SK-N-SH (cell line): ENCODE measurements around the gene IGF2BP2. TPM values are rescaled to one million over a fixed set of nuclear protein-coding genes. Genes with fewer than 3 reads are reported as not detected.

Experiments
- CTCF ChIA-PET: fragments of 300-600, 350-600 bp; formaldehyde crosslinking; extraction: SDS; loops from one replicate; lab custom pipeline; 2021; lab: Yijun Ruan, JAX
- POLR2A ChIA-PET: fragments of 350-600 bp; sonication (Branson Sonifier 250); formaldehyde crosslinking; extraction: SDS; loops from one replicate; lab custom pipeline; 2020; ENCODE audit warnings: antibody characterized with exemption, inconsistent platforms; lab: Yijun Ruan, JAX
- DNase-seq: peaks from one replicate; pipeline ENCODE4 v3.0.0; 2012
- H2AFZ ChIP-seq: fragments of 200-600 bp; sonication (generic); 2 replicates; pipeline ENCODE4 v1.8.1; 2016; ENCODE audit warnings: antibody characterized with exemption, mild to moderate bottlenecking, low read depth
- H3F3A ChIP-seq: fragments of 200-600 bp; sonication (generic); replicated peaks from 2 replicates; pipeline ENCODE3; 2016; ENCODE audit warnings: antibody characterized with exemption, mild to moderate bottlenecking; ENCODE audit not compliant: insufficient read depth
- H3K27ac ChIP-seq, 2 experiments: fragments of 200-500 bp in 1 of 2; fragments of 200-600 bp in 1 of 2; sonication (Bioruptor generic) in 1 of 2; sonication (generic), shearing (Covaris generic) in 1 of 2; 2 replicates each; pipeline versions ENCODE4 v1.5.1 to v1.6.1; 2014 to 2016; ENCODE audit warnings: low read depth in 2 of 2, inconsistent platforms in 1 of 2, low read length in 1 of 2, mild to moderate bottlenecking in 1 of 2, mixed read lengths in 1 of 2
- H3K27me3 ChIP-seq: fragments of 200-600 bp; sonication (generic), shearing (Covaris generic); 2 replicates; pipeline ENCODE4 v1.6.1; 2016; ENCODE audit warnings: mixed run types; ENCODE audit not compliant: insufficient read depth
- H3K36me3 ChIP-seq, 2 experiments: fragments of 200-500 bp in 1 of 2; fragments of 200-600 bp in 1 of 2; sonication (Bioruptor generic) in 1 of 2; sonication (generic) in 1 of 2; replicated peaks in 1 of 2; 2 replicates each; pipeline versions ENCODE3 to v1.5.1; 2014 to 2016; ENCODE audit warnings: low read length in 1 of 2, mild to moderate bottlenecking in 1 of 2; ENCODE audit not compliant: insufficient read depth in 2 of 2, control insufficient read depth in 1 of 2
- H3K4me1 ChIP-seq, 2 experiments: fragments of 200-500 bp in 1 of 2; fragments of 200-600 bp in 1 of 2; sonication (Bioruptor generic) in 1 of 2; sonication (generic), shearing (Covaris generic) in 1 of 2; 2 replicates each; pipeline versions ENCODE4 v1.5.1 to v1.6.1; 2014 to 2016; ENCODE audit warnings: low read depth in 1 of 2, low read length in 1 of 2, mixed run types in 1 of 2; ENCODE audit not compliant: insufficient read depth in 2 of 2, control insufficient read depth in 1 of 2
- H3K4me2 ChIP-seq: fragments of 200-600 bp; sonication (generic), shearing (Covaris generic); 2 replicates; pipeline ENCODE4 v1.6.1; 2017; ENCODE audit warnings: mixed run types
- H3K4me3 ChIP-seq, 2 experiments: fragments of 200-500 bp in 1 of 2; fragments of 200-600 bp in 1 of 2; sonication (Bioruptor generic) in 1 of 2; sonication (generic), shearing (Covaris generic) in 1 of 2; 2 replicates each; pipeline versions ENCODE4 v1.5.1 to v1.8.1; 2014 to 2016; ENCODE audit warnings: low read depth in 2 of 2, inconsistent platforms in 1 of 2, low read length in 1 of 2, mild to moderate bottlenecking in 1 of 2, mixed read lengths in 1 of 2, moderate library complexity in 1 of 2
- H3K79me2 ChIP-seq: fragments of 200-600 bp; sonication (generic); 2 replicates; pipeline ENCODE4 v1.8.1; 2017; ENCODE audit warnings: mild to moderate bottlenecking; ENCODE audit not compliant: insufficient read depth
- H3K9ac ChIP-seq: fragments of 200-600 bp; sonication (generic); 2 replicates; pipeline ENCODE4 v1.6.1; 2017; ENCODE audit warnings: mixed run types
- H3K9me2 ChIP-seq: fragments of 200-600 bp; sonication (generic); 2 replicates; pipeline ENCODE4 v1.6.1; 2017; ENCODE audit warnings: mixed run types
- H3K9me3 ChIP-seq: fragments of 200-600 bp; sonication (generic); 2 replicates; pipeline ENCODE4 v1.6.1; 2017; ENCODE audit warnings: mixed run types, mild to moderate bottlenecking, moderate library complexity
- H4K20me1 ChIP-seq: fragments of 200-600 bp; sonication (generic); 2 replicates; pipeline ENCODE4 v1.6.1; 2017; ENCODE audit warnings: mild to moderate bottlenecking, mixed run types; ENCODE audit not compliant: insufficient read depth
- FOSL2 ChIP-seq: IDR thresholded peaks from 2 replicates; pipeline ENCODE4 v1.4.0; 2012; ENCODE audit warnings: low read depth, mild to moderate bottlenecking, moderate library complexity, borderline replicate concordance
- MEF2A ChIP-seq: IDR thresholded peaks from 2 replicates; pipeline ENCODE4 v1.4.0; 2012; ENCODE audit warnings: low read depth, borderline replicate concordance
- MXI1 ChIP-seq: IDR thresholded peaks from 2 replicates; pipeline ENCODE4 v1.6.1; 2012; ENCODE audit warnings: mild to moderate bottlenecking, low read depth, low read length, improper control_type of control experiment
- NFIC ChIP-seq: IDR thresholded peaks from 2 replicates; pipeline ENCODE4 v1.4.0; 2012; ENCODE audit warnings: borderline replicate concordance
- RAD21 ChIP-seq: IDR thresholded peaks from 2 replicates; pipeline ENCODE4 v1.6.1; 2012; ENCODE audit warnings: mild to moderate bottlenecking, low read length
- RCOR1 ChIP-seq: fragments of 150-350 bp; IDR thresholded peaks from 2 replicates; pipeline ENCODE4 v1.6.1; 2017; ENCODE audit warnings: antibody characterized with exemption, low read length
- RXRA ChIP-seq: IDR thresholded peaks from 2 replicates; pipeline ENCODE4 v1.4.0; 2012; ENCODE audit warnings: low read depth, mild to moderate bottlenecking, borderline replicate concordance
- SIN3A ChIP-seq: IDR thresholded peaks from 2 replicates; pipeline ENCODE4 v1.6.1; 2012; ENCODE audit warnings: low read depth, mild to moderate bottlenecking, low read length, moderate library complexity, borderline replicate concordance
- YY1 ChIP-seq: IDR thresholded peaks from 2 replicates; pipeline ENCODE4 v1.4.0; 2012; ENCODE audit warnings: low read depth, mild to moderate bottlenecking
- WGBS: methylation state at CpG from one replicate; pipeline ENCODE4 v1.1.6; 2017; ENCODE audit warnings: low lambda C conversion rate; 5-methylcytosine and 5-hydroxymethylcytosine counted together
- polyA plus RNA-seq, 3 experiments: library from polyadenylated mRNA; depleted of rRNA; stranded (reverse); fragments of >200 nt; gene quantifications; 2 replicates each; pipeline ENCODE4 v1.2.3, GENCODE V29; 2012
- TF ChIP-seq, protein P1 (sequence below): IDR thresholded peaks from 2 replicates; pipeline ENCODE4 v1.4.0; 2012; ENCODE audit warnings: low read depth, borderline replicate concordance
- TF ChIP-seq, protein P2 (sequence below): IDR thresholded peaks from 2 replicates; pipeline ENCODE4 v1.4.0; 2012; ENCODE audit warnings: low read depth, borderline replicate concordance
- TF ChIP-seq, protein P3 (sequence below): fragments of 150-350 bp; IDR thresholded peaks from 2 replicates; pipeline ENCODE4 v1.6.1; 2017; ENCODE audit warnings: antibody characterized with exemption, low read length, low read depth, borderline replicate concordance
- TF ChIP-seq, protein P4 (sequence below): fragments of 200-600 bp; sonication (generic); IDR thresholded peaks from 2 replicates; pipeline ENCODE4 v1.6.1; 2017; ENCODE audit warnings: antibody characterized with exemption, mild to moderate bottlenecking, moderate library complexity
- TF ChIP-seq, protein P5 (sequence below): IDR thresholded peaks from 2 replicates; pipeline ENCODE4 v1.6.1; 2012; ENCODE audit warnings: mild to moderate bottlenecking, low read depth, low read length, moderate library complexity

Gene IGF2BP2
- polyA plus RNA-seq, 1 of the 3 experiments (the other 2 are of a cell fraction) = 5.4 TPM

DNA sequence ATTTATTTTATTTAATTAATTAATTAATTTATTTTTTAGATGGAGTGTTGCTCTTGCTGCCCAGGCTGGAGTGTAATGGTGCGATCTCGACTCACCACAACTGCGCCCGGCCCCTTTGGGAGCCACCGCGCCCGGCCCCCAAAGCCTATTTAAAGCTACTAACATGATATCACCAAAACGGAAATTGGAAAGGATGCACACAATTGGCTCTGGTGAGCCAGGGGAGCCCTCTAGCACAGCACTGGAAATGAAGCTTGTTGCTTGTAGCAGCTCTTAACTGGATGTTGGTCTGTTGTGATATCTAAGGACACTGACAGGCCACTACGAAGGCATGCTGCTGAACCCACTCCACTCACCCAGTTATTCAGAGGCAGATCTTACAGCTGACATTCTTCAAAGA is 104.5 kb downstream of the IGF2BP2 start:
- CTCF ChIA-PET = interaction anchor here (1.2 to 2.0 kb wide), 3 partner anchors 12 to 60 kb away, joined by 3 to 7 read pairs (median 6); no protein-coding TSS in a partner anchor
- H3K27ac ChIP-seq = no peak overlapping the region
- H4K20me1 ChIP-seq = no peaks in the 10 kb centered on the region; the same call in 1 of the 2 replicates

More for the DNA sequence above, 104.5 kb downstream of the IGF2BP2 start:
- H3K4me2 ChIP-seq = no peak overlapping the region
- 92% methylated on average over 9 of the region's 9 CpGs for WGBS
- peaks cover 16% of the 10 kb centered on the region for H3F3A ChIP-seq
- no peak overlapping the region for H3K4me3 ChIP-seq
- H2AFZ ChIP-seq = no peak overlapping the region
- H3K9me2 ChIP-seq = no peaks in the 10 kb centered on the region
- H3K9ac ChIP-seq = no peak overlapping the region
- H3K4me1 ChIP-seq = peaks cover 9 to 30% of the 10 kb centered on the region in 2 experiments; a peak in 3 of 4 replicates
- H3K79me2 ChIP-seq = peaks cover 98% of the 10 kb centered on the region
- no peaks in the 10 kb centered on the region for H3K27me3 ChIP-seq
- no peak for DNase-seq
- peaks cover 0 to 5% of the 10 kb centered on the region in 2 experiments for H3K36me3 ChIP-seq
- TF ChIP-seq, protein P1, sequence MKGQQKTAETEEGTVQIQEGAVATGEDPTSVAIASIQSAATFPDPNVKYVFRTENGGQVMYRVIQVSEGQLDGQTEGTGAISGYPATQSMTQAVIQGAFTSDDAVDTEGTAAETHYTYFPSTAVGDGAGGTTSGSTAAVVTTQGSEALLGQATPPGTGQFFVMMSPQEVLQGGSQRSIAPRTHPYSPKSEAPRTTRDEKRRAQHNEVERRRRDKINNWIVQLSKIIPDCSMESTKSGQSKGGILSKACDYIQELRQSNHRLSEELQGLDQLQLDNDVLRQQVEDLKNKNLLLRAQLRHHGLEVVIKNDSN = no peak
- TF ChIP-seq FOSL2 (no peak), RXRA (no peak), RAD21 (no peak), MEF2A (no peak), YY1 (no peak), NFIC (no peak), SIN3A (no peak), MXI1 (no peak), RCOR1 (no peak)
- TF ChIP-seq, protein P2, sequence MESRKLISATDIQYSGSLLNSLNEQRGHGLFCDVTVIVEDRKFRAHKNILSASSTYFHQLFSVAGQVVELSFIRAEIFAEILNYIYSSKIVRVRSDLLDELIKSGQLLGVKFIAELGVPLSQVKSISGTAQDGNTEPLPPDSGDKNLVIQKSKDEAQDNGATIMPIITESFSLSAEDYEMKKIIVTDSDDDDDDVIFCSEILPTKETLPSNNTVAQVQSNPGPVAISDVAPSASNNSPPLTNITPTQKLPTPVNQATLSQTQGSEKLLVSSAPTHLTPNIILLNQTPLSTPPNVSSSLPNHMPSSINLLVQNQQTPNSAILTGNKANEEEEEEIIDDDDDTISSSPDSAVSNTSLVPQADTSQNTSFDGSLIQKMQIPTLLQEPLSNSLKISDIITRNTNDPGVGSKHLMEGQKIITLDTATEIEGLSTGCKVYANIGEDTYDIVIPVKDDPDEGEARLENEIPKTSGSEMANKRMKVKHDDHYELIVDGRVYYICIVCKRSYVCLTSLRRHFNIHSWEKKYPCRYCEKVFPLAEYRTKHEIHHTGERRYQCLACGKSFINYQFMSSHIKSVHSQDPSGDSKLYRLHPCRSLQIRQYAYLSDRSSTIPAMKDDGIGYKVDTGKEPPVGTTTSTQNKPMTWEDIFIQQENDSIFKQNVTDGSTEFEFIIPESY = no peak
- TF ChIP-seq, protein P3, sequence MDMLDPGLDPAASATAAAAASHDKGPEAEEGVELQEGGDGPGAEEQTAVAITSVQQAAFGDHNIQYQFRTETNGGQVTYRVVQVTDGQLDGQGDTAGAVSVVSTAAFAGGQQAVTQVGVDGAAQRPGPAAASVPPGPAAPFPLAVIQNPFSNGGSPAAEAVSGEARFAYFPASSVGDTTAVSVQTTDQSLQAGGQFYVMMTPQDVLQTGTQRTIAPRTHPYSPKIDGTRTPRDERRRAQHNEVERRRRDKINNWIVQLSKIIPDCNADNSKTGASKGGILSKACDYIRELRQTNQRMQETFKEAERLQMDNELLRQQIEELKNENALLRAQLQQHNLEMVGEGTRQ = no peak
- TF ChIP-seq, protein P4, sequence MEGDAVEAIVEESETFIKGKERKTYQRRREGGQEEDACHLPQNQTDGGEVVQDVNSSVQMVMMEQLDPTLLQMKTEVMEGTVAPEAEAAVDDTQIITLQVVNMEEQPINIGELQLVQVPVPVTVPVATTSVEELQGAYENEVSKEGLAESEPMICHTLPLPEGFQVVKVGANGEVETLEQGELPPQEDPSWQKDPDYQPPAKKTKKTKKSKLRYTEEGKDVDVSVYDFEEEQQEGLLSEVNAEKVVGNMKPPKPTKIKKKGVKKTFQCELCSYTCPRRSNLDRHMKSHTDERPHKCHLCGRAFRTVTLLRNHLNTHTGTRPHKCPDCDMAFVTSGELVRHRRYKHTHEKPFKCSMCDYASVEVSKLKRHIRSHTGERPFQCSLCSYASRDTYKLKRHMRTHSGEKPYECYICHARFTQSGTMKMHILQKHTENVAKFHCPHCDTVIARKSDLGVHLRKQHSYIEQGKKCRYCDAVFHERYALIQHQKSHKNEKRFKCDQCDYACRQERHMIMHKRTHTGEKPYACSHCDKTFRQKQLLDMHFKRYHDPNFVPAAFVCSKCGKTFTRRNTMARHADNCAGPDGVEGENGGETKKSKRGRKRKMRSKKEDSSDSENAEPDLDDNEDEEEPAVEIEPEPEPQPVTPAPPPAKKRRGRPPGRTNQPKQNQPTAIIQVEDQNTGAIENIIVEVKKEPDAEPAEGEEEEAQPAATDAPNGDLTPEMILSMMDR = no peak
- TF ChIP-seq, protein P5, sequence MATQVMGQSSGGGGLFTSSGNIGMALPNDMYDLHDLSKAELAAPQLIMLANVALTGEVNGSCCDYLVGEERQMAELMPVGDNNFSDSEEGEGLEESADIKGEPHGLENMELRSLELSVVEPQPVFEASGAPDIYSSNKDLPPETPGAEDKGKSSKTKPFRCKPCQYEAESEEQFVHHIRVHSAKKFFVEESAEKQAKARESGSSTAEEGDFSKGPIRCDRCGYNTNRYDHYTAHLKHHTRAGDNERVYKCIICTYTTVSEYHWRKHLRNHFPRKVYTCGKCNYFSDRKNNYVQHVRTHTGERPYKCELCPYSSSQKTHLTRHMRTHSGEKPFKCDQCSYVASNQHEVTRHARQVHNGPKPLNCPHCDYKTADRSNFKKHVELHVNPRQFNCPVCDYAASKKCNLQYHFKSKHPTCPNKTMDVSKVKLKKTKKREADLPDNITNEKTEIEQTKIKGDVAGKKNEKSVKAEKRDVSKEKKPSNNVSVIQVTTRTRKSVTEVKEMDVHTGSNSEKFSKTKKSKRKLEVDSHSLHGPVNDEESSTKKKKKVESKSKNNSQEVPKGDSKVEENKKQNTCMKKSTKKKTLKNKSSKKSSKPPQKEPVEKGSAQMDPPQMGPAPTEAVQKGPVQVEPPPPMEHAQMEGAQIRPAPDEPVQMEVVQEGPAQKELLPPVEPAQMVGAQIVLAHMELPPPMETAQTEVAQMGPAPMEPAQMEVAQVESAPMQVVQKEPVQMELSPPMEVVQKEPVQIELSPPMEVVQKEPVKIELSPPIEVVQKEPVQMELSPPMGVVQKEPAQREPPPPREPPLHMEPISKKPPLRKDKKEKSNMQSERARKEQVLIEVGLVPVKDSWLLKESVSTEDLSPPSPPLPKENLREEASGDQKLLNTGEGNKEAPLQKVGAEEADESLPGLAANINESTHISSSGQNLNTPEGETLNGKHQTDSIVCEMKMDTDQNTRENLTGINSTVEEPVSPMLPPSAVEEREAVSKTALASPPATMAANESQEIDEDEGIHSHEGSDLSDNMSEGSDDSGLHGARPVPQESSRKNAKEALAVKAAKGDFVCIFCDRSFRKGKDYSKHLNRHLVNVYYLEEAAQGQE = no peak
- no peaks in the 10 kb centered on the region for H3K9me3 ChIP-seq
- POLR2A ChIA-PET = no interaction called here
